WERI-Rb-1 (cell line): ENCODE results near the gene PRRT1B.
A peak's percentile ranks its signal among the peaks of the same experiment; 100 is the strongest.
"Not testable (repeated sequence)": the region's sequence is repeated elsewhere in the genome, so short reads cannot be mapped to it uniquely, and the experiment has no call there.

ENCODE experiments used
- DNase-seq: peaks from one replicate; pipeline ENCODE4 v3.0.0-alpha.2; 2020
- H3K27ac ChIP-seq: fragments of 250-450 bp; sonication (Bioruptor Pico); 2 replicates; pipeline ENCODE4 v1.5.1; 2020; ENCODE audit warnings: mild to moderate bottlenecking, moderate library complexity
- H3K27me3 ChIP-seq: fragments of 250-450 bp; sonication (Bioruptor Pico); 2 replicates; pipeline ENCODE4 v1.5.1; 2021; ENCODE audit warnings: mild to moderate bottlenecking, low read depth, moderate library complexity; ENCODE audit not compliant: insufficient read depth, severe bottlenecking
- H3K36me3 ChIP-seq: fragments of 250-450 bp; sonication (Bioruptor Pico); 2 replicates; pipeline ENCODE4 v1.5.1; 2020; ENCODE audit warnings: mild to moderate bottlenecking, moderate library complexity
- H3K4me3 ChIP-seq: 2 replicates; pipeline ENCODE4 v1.5.1; 2011; ENCODE audit warnings: low read depth, mild to moderate bottlenecking, control low read depth, low read length
- H3K9me3 ChIP-seq: fragments of 250-450 bp; sonication (Bioruptor Pico); 2 replicates; pipeline ENCODE4 v1.5.1; 2021; ENCODE audit warnings: mild to moderate bottlenecking, moderate library complexity; ENCODE audit not compliant: severe bottlenecking
- TF ChIP-seq, protein P1 (sequence below): IDR thresholded peaks from 2 replicates; pipeline ENCODE4 v1.5.1; 2011; ENCODE audit warnings: low read depth, mild to moderate bottlenecking, control low read depth, inconsistent platforms, low read length

PRRT1B gene

DNA sequence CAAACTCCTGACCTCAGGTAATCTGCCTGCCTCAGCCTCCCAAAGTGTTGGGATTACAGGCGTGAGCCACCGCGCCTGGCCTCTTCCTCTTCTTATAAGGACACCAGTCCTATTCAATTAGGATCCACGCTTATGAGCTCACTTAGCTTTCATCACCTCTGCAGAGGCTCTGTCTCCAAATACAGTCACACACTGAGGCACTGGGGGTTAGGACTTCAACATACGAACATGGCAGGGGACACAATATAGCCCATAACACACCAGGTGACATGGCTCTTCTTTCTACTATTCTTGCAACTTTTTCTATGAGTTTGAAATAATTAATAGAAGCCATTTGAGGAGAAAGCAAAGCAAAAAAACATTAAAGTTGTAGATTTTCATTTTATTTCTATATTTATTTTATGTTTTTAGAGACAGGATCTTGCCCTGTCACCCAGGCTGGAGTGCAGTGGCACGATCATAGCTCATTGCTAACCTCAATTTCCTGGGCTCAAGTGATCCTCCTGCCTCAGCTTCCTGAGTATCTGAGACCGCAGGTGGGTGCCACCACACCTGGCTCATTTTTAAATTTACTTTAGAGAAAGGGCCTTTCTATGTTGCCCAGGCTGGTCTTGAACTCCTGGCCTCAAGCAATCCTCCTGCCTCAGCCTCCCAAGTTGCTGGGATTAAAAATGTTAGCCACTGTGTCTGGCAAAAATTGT, 6.0 kb upstream of the PRRT1B start:
- H3K36me3 ChIP-seq, result no peaks in the 10 kb centered on the region
- no peak overlapping the region for H3K4me3 ChIP-seq
- TF ChIP-seq, protein P1, sequence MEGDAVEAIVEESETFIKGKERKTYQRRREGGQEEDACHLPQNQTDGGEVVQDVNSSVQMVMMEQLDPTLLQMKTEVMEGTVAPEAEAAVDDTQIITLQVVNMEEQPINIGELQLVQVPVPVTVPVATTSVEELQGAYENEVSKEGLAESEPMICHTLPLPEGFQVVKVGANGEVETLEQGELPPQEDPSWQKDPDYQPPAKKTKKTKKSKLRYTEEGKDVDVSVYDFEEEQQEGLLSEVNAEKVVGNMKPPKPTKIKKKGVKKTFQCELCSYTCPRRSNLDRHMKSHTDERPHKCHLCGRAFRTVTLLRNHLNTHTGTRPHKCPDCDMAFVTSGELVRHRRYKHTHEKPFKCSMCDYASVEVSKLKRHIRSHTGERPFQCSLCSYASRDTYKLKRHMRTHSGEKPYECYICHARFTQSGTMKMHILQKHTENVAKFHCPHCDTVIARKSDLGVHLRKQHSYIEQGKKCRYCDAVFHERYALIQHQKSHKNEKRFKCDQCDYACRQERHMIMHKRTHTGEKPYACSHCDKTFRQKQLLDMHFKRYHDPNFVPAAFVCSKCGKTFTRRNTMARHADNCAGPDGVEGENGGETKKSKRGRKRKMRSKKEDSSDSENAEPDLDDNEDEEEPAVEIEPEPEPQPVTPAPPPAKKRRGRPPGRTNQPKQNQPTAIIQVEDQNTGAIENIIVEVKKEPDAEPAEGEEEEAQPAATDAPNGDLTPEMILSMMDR, result no peak
- no peaks in the 10 kb centered on the region for H3K27me3 ChIP-seq
- no peak overlapping the region for H3K27ac ChIP-seq
- no peak for DNase-seq
- H3K9me3 ChIP-seq, result peaks cover 39% of the 10 kb centered on the region

- H3K9me3 ChIP-seq, result peaks cover 34% of the 10 kb centered on the region
- DNase-seq, result no peak
- H3K36me3 ChIP-seq, result no peaks in the 10 kb centered on the region
Measured at GRCh38 chr9:131543141-131543540, 2.2 kb upstream of the PRRT1B start.

GRCh38 chr9:131545786-131546335, 538 bp downstream of the PRRT1B start:
- no peaks in the 10 kb centered on the region for H3K36me3 ChIP-seq
- peaks cover 29% of the 10 kb centered on the region for H3K9me3 ChIP-seq
- no peaks in the 10 kb centered on the region for H3K27me3 ChIP-seq
- no peak for DNase-seq
- H3K4me3 ChIP-seq, result no peak overlapping the region
- H3K27ac ChIP-seq, result no peak overlapping the region
- TF ChIP-seq, protein P1, result no peak

More at GRCh38 chr9:131543141-131543540, 2.2 kb upstream of the PRRT1B start:
- no peak overlapping the region for H3K27ac ChIP-seq
- H3K27me3 ChIP-seq, result no peaks in the 10 kb centered on the region
- no peak overlapping the region for H3K4me3 ChIP-seq
- TF ChIP-seq, protein P1, result no peak

DNA sequence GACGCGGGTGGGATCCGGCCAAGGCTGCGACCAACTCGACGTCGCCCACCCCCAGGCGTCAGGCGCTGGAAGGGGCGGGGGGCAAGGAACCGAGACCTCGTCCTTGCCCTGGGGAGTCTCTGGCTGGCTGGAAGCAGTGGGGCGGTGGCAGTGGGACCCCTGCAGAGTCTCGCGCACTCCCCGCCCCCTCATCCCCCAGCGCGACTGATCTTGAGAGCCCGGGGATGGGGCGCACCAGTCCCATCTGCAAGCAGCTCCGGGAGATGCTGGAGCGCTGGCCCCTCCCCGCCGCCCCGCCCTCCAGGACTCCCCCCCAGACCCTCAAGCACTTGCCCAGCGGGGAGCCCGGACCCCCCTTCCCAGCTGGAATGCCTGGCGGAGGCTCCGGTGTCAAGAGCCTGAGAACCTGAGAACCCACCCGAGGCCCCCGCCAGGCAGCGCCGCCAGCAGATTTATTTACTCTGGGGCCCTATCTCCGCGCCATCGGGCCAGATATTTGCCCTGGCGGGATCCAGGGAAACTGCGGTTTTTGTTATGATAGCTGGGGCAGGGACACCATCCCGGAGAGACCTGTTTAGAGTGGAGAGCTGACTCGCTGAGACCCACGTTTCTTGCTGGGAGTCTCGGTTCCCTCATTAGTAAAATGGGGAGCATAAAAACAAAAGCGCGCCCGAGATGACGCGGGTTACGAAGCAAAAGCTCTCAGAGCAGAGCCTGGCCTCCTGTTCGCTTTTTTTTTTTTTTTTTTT, 1.2 kb downstream of the PRRT1B start:
- H3K9me3 ChIP-seq, result peaks cover 29% of the 10 kb centered on the region
- H3K27ac ChIP-seq, result no peak overlapping the region
- DNase-seq, result no peak
- H3K27me3 ChIP-seq, result no peaks in the 10 kb centered on the region
- no peaks in the 10 kb centered on the region for H3K36me3 ChIP-seq
- TF ChIP-seq, protein P1, result no peak
- H3K4me3 ChIP-seq, result peak overlapping the region; percentile 34

DNA sequence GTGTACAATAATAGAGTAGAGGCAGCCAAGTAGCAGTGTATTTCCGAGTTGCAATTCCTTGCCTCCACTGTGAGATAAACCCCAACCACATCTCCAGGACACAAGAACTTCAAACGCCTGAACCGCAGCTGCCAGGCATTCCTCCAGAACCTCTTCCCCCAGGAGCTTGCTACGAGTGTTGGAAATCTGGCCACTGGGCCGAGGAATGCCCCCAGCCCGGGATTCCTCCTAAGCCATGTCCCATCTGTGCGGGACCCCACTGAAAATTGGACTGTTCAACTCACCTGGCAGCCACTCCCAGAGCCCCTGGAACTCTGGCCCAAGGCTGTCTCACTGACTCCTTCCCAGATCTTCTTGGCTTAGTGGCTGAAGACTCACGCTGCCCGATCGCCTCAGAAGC, 3.9 kb downstream of the PRRT1B start:
- not testable (repeated sequence) for H3K4me3 ChIP-seq, H3K36me3 ChIP-seq, DNase-seq, H3K27ac ChIP-seq, H3K27me3 ChIP-seq
- peaks cover 15% of the 10 kb centered on the region for H3K9me3 ChIP-seq

DNA sequence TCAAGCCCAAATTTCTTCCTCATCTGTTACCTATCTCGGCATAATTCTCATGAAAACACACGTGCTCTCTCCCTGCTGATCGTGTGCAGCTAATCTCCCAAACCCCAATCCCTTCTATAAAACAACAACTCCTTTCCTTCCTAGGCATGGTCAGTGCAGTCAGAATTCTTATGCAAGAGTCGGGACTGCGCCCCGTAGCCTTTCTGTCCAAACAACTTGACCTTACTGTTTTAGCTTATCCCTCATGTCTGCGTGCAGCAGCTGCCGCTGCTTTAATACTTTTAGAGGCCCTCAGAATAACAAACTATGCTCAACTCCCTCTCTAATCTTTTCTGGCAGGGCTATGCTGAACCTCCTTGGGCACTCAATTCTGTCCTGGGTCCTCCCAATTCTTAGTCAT, 5.1 kb downstream of the PRRT1B start:
- H3K27me3 ChIP-seq, H3K4me3 ChIP-seq, H3K36me3 ChIP-seq, H3K27ac ChIP-seq, H3K9me3 ChIP-seq, DNase-seq: not testable (repeated sequence)
